A673 (cell line): ENCODE measurements around the gene FRMD5. TPM values are rescaled to one million over a fixed set of nuclear protein-coding genes. Genes with fewer than 3 reads are reported as not detected.

Source experiments
- BruUV-seq: library from RNA; stranded (reverse); fragments of 400-500 nt; replicated peaks from 2 replicates; lab custom pipeline; 2021; lab: Mats Ljungman, UMichigan
- CTCF ChIA-PET: fragments of 300-600 bp; sonication (Branson Sonifier 250); formaldehyde crosslinking; loops from one replicate; lab custom pipeline; 2022; ENCODE audit warnings: antibody characterized with exemption; lab: Charles Lee
- POLR2A ChIA-PET: fragments of 300-600 bp; sonication (Branson Sonifier 250); formaldehyde crosslinking; loops from one replicate; lab custom pipeline; 2022; ENCODE audit warnings: antibody characterized with exemption; ENCODE audit not compliant: low non-redundant PET; lab: Charles Lee
- DNase-seq: peaks from one replicate; pipeline ENCODE4 v3.0.0-alpha.2; 2015; ENCODE audit warnings: low spot score
- H3K27ac ChIP-seq: fragments of 200-600 bp; sonication (generic); 2 replicates; pipeline ENCODE4 v1.5.1; 2016; ENCODE audit warnings: mixed run types, low read depth, mild to moderate bottlenecking, mixed read lengths, antibody characterized with exemption, low read length; ENCODE audit not compliant: poor library complexity, severe bottlenecking
- H3K27me3 ChIP-seq: fragments of 200-600 bp; sonication (generic); replicated peaks from 2 replicates; pipeline ENCODE4 v1.6.1; 2017; ENCODE audit warnings: mixed run types, low read depth, mild to moderate bottlenecking, mixed read lengths, antibody characterized with exemption, low read length; ENCODE audit not compliant: insufficient read depth, poor library complexity
- H3K36me3 ChIP-seq: fragments of 200-600 bp; sonication (generic); 2 replicates; pipeline ENCODE4 v1.6.1; 2016; ENCODE audit warnings: mixed run types, mild to moderate bottlenecking, mixed read lengths, antibody characterized with exemption, low read length; ENCODE audit not compliant: insufficient read depth, poor library complexity, severe bottlenecking
- H3K4me1 ChIP-seq: fragments of 200-600 bp; sonication (generic); 2 replicates; pipeline ENCODE4 v1.6.1; 2017; ENCODE audit warnings: mixed run types, mild to moderate bottlenecking, mixed read lengths, antibody characterized with exemption, low read length; ENCODE audit not compliant: insufficient read depth, poor library complexity, severe bottlenecking
- H3K4me3 ChIP-seq: fragments of 200-600 bp; sonication (generic); 2 replicates; pipeline ENCODE4 v1.5.1; 2016; ENCODE audit warnings: low read depth, mixed run types, mild to moderate bottlenecking, mixed read lengths, low read length; ENCODE audit not compliant: poor library complexity, severe bottlenecking
- H3K9me3 ChIP-seq: fragments of 200-600 bp; sonication (generic); 2 replicates; pipeline ENCODE4 v1.6.1; 2016; ENCODE audit warnings: mixed run types, low read depth, mild to moderate bottlenecking, mixed read lengths, antibody characterized with exemption, low read length; ENCODE audit not compliant: poor library complexity, severe bottlenecking
- CTCF ChIP-seq: fragments of 300-800, 200-600 bp; sonication (generic); conservative IDR thresholded peaks from 2 replicates; pipeline ENCODE4 v1.5.1; 2017; ENCODE audit warnings: low read depth, mild to moderate bottlenecking, antibody characterized with exemption, low read length, moderate library complexity, mixed read lengths
- EZH2 ChIP-seq: fragments of 200-600 bp; sonication (generic); IDR thresholded peaks from 2 replicates; pipeline ENCODE4 v1.6.1; 2017; ENCODE audit warnings: borderline replicate concordance, low read depth, mild to moderate bottlenecking, mixed read lengths, antibody characterized with exemption, low read length; ENCODE audit not compliant: poor library complexity, severe bottlenecking
- intact Hi-C: fragments of 100-400 bp; cut with micrococcal nuclease; formaldehyde crosslinking; loops from one replicate; pipeline ENCODE4 v1.10.0; 2022; ENCODE audit not compliant: unreplicated experiment
- total RNA-seq: library from RNA; stranded (reverse); gene quantifications from 2 replicates; pipeline ENCODE4 v1.2.3, GENCODE V29; 2021

The FRMD5 gene
- total RNA-seq, 1 experiment from 2014 or later = 2.6 TPM

GRCh38 chr15:44158111-44158510 is 37.0 kb downstream of the FRMD5 start:
- H3K27me3 ChIP-seq = no peaks in the 10 kb centered on the region
- H3K27ac ChIP-seq = no peak overlapping the region
- no peak overlapping the region for H3K4me3 ChIP-seq
- intact Hi-C loops = no loop called here
- DNase-seq = no peak
- no peaks in the 10 kb centered on the region for H3K9me3 ChIP-seq
- POLR2A ChIA-PET = no interaction called here
- H3K36me3 ChIP-seq = no peaks in the 10 kb centered on the region
- TF ChIP-seq EZH2 (no peak), CTCF (no peak)
- no TSS peak for BruUV-seq
- CTCF ChIA-PET = no interaction called here
- H3K4me1 ChIP-seq = no peaks in the 10 kb centered on the region

GRCh38 chr15:44157679-44158078 is 37.4 kb downstream of the FRMD5 start:
- no peak overlapping the region for H3K27ac ChIP-seq
- no peak overlapping the region for H3K4me3 ChIP-seq
- H3K9me3 ChIP-seq = no peaks in the 10 kb centered on the region
- H3K27me3 ChIP-seq = no peaks in the 10 kb centered on the region
- ChIA-PET POLR2A (no interaction called here), CTCF (no interaction called here)
- H3K4me1 ChIP-seq = no peaks in the 10 kb centered on the region
- peak; percentile 47 for DNase-seq
- BruUV-seq = no TSS peak
- no peak for TF ChIP-seq EZH2
- intact Hi-C loops = no loop called here
- H3K36me3 ChIP-seq = no peaks in the 10 kb centered on the region

- no peak for DNase-seq
- Histone ChIP-seq H3K4me3 (no peak overlapping the region), H3K36me3 (no peaks in the 10 kb centered on the region), H3K4me1 (no peaks in the 10 kb centered on the region), H3K27me3 (no peaks in the 10 kb centered on the region), H3K27ac (no peak overlapping the region), H3K9me3 (no peaks in the 10 kb centered on the region)
- intact Hi-C loops = no loop called here
- POLR2A ChIA-PET = no interaction called here
- BruUV-seq = no TSS peak
- CTCF ChIA-PET = no interaction called here
- TF ChIP-seq EZH2 (no peak), CTCF (no peak)
Observed at GRCh38 chr15:44153352-44153751, 41.7 kb downstream of the FRMD5 start.

- ChIA-PET CTCF (no interaction called here), POLR2A (no interaction called here)
- no peaks in the 10 kb centered on the region for H3K4me1 ChIP-seq
- DNase-seq = no peak
- no peaks in the 10 kb centered on the region for H3K36me3 ChIP-seq
- TF ChIP-seq EZH2 = no peak
- no peak for TF ChIP-seq CTCF
- H3K9me3 ChIP-seq = no peaks in the 10 kb centered on the region
- BruUV-seq = no TSS peak
- intact Hi-C loops = no loop called here
- H3K4me3 ChIP-seq = no peak overlapping the region
- no peaks in the 10 kb centered on the region for H3K27me3 ChIP-seq
- no peak overlapping the region for H3K27ac ChIP-seq
Observed at GRCh38 chr15:44149224-44149623, 45.8 kb downstream of the FRMD5 start.
